DLD1 (cell line): Measurements from ENCODE around the gene ABCA10.
"Not testable (repeated sequence)": the region's sequence is repeated elsewhere in the genome, so short reads cannot be mapped to it uniquely, and the experiment has no call there.

ENCODE experiments used
- in situ Hi-C: cut with HindIII; loops from 2 replicates; pipeline ENCODE4 v1.10.0; 2017; ENCODE audit warnings: low sequenced_read_pairs

Gene ABCA10

DNA sequence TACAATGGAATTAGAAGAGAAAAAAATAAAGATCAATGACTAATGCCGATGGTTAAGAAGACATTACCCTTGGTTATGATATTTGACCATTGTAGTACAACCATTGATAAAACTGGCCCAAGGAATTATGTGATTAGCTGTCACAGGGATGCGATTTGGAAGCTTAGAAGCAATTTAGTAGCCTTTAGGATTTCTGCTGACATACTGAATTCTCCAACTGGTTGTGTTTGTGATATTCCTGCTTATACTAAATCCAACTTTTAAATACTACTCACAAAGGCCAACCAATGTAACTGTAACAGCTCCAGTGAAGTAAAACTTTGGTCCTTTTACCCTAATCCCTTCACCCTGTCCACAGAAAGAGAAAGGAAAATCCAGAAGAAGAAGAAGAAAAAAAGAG lies 55.5 kb downstream of the ABCA10 start:
- in situ Hi-C loops = no loop called here

DNA sequence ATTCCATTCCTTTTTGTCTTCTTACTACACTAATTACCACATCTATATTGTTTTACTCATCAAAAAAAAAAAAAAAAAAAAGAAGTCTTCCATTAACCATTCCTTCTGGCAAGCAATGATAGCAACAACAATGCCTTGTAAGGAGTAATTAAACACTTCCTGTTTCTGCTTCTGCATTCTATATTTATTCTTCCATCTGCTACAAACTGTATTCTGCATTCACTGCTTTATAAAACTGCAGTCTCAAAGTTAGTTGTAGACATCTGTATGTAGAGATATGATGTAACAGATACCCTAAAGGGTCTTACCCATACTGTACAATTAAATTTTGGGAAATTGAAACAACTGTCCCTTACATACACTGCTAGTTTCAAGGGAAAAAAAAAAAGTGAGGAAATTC lies 58.2 kb downstream of the ABCA10 start:
- in situ Hi-C loops = no loop called here

DNA sequence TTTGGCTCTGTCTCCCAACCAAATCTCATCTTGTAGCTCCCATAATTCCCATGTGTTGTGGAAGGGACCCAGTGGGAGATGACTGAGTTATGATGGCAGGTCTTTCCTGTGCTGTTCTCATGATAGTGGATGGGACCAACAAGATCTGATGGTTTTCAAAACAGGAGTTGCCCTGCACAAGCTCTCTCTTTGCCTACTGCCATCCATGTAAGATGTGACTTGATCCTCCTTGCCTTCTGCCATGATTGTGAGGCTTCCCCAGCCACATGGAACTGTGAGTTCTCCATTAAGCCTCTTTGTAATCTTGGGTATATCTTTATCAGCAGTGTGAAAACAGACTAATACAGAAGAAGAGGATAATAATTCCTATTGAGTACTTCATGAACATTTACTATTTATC lies 60.0 kb downstream of the ABCA10 start:
- in situ Hi-C loops = not testable (repeated sequence)

DNA sequence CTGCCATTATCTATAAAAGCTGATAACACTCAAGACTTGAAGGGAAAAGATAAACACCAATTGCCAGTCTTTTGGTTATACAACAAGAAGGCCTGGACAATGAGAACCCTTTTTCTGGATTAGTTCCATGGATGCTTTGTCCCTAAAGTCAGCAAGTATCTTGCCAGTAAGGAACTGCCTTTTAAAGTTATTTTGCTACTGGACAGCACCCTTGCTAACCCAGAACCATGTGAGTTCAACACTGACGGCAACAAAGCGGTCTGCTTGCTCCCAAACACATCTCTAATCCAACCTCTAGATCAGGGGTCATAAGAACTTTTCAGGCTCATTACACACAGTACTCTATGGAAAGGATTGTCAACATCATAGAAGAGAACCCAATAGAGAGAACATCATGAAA lies 61.7 kb downstream of the ABCA10 start:
- in situ Hi-C loops = no loop called here

DNA sequence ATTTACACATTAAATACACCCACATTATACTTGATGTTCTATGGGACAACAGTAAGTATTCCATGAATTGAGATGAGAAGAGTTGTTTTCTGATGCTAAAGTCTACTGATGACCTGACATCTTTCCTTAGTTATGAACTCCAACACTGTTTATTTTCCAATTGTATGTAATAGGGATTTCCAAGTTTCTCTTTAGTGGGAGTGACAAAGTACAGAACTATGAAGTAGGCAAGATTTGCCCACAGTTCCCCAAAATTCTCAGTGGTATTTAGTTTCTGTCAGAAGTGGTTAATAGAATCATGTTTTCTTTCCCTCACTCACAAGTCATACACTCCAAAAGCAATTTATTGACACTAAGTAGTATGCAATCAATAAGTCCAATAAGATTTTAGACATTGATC lies 64.4 kb downstream of the ABCA10 start:
- in situ Hi-C loops = no loop called here

DNA sequence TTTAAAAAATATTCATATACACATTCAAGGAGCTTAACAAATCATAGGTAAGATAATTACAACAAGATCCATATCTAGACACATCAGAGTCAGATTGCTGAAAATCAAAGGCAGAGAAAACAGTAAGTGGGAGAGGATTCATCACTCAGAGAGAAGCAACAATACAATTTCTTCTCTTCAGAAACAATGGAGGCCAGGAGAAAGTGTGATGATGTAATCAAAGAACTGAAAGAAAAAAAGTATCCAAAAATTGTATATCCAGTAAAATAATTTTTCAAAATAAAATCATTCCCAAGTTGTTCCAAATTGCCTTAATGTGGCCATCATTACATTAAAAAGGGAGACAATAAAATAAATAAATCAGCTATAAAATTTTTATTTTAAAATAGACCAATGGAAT lies 69.2 kb downstream of the ABCA10 start:
- in situ Hi-C loops = no loop called here

DNA sequence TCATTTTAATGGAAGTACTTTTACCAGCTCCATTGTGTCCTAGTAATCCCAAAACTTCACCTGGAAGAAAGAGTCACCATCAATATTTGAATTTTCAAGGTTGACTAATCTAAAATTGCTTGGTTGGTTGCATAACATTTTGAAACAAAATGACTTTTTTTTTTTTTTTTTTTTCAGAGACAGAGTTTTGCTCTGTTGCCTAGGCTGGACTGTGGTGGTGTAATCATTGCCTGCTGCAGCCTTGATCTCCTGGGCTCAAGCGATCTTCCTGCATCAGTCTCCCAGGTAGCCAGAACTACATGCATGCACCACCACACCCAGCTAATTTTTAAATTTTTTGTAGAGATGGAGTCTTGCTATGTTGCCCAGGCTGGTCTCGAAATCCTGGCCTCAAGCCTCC lies 74.4 kb downstream of the ABCA10 start:
- in situ Hi-C loops = no loop called here

DNA sequence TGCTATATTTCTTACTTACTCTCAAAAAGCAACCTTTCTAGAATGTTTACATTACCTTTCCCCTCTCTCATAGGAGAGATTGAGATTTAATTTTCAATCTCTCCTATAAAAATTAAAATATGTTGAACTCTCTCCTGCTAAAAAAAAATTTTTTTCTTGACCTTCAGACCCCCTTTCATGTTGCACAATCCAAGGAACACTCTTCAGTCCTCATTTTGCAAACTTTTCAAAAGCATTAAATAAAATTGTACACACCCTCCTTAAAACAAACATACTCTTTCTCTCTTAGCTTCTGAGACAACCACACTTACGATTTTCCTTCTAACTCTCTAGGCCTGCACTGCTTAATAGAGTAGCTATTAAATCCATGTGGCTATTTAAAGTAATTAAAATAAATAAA lies 78.3 kb downstream of the ABCA10 start:
- in situ Hi-C loops = no loop called here

DNA sequence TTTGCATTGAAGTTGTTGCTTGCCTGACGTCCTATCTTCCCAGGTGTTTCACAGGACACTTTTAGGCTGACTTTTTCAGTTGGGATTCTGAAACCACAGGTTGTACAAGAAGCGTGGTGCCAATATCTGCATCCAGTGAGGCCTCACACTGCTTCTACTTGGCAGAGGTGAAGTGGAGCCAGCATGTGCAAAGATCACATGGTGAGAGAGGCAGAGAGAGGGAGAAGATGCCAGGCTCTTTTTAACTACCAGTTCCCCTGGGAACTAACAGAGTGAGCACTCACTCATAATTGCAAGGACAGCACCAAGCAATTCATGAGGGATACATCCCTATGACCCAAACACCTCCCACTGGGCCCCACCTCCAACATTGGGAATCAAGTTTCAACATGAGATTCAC lies 81.2 kb downstream of the ABCA10 start:
- in situ Hi-C loops = no loop called here

DNA sequence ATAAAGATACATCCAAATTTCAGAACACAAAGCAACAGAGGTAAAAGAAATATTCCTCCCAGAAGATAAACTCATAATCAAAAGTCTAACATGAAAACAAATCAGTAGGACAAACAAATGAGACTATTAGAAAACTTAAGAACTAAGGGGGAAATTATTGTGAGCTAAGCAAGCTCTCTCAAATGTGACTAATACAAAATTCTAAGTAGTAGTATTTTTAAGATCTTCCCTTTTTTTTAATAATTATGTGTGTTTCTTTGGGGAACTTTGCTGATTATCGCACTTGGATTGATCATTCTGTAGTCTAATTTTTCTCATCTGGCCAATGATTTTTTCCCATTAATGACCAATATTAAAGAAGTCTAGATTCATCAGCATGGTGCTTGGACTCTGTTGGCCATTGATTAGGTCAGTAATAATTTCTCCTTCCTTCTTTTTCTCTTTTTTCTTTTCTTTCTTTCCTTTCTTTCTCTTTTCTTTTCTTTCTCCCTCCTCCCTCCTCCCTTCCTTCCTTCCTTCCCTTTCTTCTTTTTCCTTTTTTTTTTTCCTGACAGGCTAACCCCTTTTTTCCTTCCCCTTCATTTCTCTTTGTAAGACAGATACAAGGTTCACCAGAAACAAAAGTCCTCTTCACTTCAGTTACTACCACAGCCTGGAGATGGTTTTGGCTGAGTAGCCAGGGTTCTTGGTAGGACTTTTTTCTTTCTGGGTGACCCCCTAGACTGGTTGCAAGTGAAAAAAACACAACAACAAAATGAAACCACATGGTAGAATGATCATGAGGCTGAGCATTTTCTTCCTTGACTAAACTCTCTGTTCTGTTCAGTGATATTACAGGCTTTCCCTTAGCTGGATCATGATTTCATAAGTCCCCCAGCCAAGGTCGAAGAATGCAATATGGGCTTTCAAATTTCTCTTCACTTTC lies 84.0 kb downstream of the ABCA10 start:
- in situ Hi-C loops = no loop called here

DNA sequence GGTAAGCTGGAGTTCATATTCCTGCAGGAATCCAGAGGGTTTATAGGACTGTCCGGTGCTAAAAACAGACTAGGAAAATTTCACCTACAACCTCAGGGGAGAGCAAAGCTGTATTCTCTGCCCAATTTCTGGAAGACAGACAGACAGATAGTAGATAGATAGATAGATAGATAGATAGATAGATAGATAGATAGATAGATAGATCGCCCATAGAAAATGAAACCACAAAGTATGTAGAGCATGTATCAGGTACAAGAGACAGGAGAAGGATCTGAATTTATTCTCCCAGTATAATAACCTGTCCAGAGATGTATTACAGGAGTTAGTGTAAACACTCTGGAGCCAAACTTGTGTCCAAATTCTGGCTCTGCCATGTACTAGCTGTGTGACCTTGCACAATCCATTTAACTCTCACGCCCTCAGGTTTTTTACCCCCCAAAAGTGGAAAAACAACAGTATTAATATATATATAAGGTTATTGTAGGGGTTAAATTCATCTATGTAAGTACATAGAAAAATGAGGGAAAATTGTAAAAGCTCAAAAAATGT lies 84.9 kb downstream of the ABCA10 start:
- in situ Hi-C loops = no loop called here

DNA sequence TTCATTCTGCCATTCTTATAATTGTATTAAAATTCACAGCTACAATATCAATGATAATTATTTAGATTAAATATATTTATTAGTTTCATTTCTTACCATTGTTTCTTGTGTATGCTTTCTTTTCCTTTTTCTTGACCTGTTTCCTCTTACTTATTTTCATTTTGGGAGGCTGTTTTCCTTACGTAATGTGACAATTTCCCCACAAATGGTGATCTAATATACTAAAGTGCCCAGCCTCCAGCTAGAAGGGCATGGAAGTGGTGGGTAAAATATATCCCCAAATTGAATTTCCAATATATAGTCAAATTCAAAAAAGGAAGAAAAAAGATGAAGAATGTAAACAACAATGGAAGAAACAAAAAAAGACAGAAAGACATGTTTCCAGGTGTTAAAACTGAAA lies 85.5 kb downstream of the ABCA10 start:
- in situ Hi-C loops = no loop called here

DNA sequence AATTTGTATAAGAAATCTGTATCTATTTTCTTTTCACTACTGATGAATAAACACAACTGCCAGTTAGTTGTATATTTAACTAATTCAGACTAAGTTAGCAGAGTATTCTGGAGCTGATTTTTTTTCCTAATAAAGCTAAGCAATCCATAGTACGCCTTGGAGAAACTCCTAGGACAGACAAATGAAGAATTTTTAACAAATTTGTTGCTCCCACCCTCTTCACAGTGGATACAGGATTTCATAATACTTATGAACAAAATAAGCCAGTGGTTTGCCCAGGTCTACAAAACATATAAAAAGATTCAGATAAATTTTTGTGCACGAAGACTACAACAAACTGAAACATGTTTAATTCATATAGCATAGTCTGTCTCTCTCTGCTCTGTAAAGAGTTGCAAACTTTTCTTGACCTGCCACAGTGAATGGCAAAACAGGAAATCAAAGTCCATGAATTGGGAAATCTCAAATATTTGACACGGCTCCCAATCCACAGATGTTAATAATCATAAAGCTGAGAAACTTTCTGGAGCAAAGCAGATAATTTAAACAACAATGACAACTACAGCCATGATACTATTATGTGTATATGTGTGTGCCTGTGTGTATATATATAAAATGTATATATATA lies 86.3 kb downstream of the ABCA10 start:
- in situ Hi-C loops = no loop called here

DNA sequence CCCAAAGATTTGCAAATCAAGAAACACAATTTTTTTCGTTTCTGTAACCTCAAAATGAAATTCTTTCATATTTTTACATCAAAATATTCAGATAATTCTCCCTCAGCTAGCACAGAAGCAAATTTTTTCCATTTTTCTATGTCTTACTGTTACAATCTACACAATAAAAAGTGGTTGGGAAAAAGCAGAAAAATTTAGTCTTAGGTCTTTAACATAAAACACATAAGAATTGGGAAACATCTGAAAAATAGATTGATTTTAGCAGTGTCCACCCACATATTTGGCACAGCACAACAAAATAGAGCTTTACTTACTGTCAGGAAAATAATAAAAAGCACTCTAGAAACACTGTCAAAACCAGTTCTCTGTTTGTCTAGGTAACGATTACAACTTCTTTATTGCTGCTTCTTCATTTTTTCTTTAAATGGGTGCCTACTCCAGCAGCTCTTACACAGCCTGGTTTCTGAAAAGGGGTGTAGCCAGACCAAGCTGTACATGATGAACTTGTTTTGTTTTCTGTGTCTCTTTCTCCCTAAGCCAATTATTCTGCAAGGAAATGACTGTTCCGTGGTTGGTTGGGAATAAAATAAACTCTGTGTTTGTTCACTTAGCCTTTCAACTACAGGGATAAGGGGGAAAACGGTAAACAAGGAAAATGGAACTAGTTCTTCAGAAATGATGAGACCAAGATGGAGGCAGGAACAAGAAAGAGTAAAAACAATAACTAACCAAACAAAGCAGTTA lies 87.0 kb downstream of the ABCA10 start, which contains the start of gene ABCA6:
Gene ABCA6 (minus strand): TSS at position 465 of the 744 bp plus-strand sequence. CDS start 1,192 bp downstream, outside the sequence.
- in situ Hi-C loops = no loop called here

DNA sequence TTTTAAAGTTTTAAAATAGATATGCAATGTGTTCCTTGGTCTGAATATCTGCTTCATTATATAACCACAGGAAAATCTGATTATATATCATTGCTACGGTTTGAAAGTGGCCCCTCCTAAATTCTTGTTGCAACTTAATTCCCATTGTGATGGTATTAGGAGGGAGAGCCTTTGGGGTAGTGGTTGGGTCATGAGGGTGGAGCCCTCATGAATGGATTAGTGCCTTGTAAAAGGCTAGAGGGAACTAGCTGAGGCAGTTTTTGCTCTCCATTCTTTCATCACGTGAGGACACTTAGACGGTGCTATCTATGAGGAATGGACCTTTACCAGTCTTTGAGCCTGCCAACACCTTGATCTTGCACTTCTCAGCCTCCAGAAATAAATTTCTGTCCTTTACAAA lies 94.5 kb downstream of the ABCA10 start:
- in situ Hi-C loops = no loop called here

DNA sequence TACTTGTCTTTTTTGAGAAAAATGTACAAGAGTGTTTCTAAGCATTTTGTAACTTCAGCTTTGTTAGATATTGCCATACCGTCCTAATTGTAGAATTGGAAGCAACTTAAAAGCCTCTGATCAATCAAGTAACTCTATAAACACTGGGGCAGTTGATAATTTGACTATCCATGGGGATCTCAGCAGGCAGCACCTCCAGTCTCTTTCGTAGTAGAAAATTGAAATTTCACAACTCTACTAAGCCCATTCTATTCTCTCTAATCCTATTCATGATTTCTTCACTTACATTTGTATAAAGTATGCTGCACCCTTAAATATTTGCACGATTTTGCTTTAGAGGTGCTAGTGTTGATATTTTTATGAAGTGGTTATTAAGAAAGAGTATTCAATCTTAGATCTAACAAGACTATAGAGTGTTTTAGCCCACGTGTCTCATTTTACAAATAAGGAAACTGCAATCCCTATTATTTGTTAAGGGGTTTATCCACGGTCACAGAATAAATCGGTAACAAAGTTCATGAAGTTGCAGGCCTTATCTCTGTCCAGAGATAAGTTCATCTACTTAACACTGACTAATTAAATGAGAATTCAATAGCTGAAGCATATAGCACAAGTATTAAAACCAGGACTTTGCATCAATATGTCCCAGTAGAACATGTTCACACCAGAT lies 97.9 kb downstream of the ABCA10 start:
- in situ Hi-C loops = no loop called here

DNA sequence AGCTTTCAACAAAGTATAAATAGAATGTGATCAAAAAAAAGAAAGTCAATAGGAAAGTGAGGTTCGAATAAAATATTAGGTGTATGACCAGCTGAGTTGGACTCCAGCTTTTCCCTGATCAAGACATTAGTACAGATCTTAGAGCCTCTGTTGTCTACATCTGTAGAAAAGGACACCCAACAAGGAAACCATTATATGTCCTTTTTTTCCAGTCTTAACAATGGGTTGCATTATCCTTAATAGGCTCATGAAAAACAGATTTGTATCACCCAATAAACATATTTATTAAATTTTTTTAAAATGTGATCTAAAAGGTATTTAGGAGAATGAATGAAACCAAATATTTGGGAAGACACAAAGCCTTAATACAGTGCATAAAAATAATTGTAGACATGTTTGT lies 105.0 kb downstream of the ABCA10 start:
- in situ Hi-C loops = no loop called here

DNA sequence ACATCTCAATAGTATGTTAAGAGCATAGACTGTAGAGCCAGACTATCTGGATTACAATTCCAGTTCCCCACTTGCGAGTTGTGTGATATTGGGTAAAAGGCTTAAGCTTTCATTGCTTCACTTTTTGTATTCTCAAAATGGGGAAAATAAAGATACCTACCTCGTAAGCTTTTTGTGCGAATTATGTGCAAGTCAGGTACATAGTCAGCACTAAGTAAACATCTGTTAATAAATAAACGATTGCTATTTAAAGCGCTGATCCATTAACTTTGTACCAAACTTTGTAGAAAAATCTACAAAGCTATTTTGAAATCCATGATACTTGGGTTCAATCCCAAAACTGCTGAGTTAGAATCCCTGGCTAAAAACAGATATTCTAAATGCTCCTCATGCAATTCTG lies 106.6 kb downstream of the ABCA10 start:
- in situ Hi-C loops = no loop called here

DNA sequence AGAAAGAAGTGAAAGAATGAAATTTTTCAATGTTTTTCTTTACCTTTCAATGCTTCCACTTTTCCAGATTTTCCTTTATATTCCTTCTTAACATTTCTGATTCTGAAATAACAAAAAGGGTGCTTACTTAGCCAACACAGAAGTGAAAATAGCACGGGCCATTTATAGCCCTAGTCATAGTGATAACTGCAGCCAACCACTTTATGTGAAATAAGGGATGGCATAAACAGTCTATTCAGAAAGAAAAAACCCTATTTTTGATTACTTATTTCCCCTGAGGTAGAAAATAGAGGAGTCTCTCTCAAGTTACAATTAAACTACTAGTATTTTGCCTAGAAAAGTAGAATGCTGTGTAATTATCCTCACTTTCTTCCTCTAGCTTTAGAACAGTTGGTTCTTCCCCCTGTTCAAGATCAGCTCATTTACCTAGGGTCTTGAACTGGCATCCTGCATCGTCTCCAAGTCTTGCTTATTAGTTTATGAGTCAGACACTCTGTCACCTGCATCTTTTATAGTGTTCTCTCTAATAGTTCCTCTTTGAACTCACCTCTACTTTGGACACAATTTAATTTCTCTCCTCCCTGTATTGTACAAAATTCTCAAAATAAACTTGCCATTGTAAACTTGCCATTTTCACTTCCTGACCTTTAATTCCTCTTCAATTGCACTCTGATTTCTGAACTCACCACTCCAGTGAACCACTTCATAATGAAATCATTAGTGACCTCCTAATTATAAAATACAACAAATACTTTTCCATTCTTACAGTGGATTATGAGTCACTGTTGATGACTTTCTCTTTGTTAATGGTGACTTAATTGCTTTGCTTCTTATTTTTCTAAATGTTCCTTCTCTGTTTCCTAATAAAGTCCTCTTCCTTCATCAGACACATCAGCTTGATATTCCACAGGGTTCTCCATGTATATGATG lies 110.5 kb downstream of the ABCA10 start:
- in situ Hi-C loops = no loop called here

DNA sequence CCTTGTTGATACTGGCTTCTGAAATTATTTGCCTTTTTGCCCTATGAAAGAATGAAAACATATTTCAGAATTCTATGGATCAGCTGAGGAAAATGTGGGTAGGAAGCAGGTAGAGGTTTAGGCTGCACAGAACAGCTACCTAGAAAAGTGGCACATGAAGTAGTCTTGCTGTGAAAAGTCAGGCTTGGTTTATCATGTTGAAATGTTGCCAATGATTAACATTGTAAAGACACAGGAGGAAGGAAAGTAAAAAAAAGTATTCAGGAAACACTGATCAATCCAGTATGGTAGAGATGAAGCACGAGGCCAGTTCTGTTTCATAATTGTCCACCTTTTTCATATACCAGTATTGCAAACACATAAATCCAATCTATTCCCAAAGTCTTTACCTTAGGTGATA lies 116.8 kb downstream of the ABCA10 start:
- in situ Hi-C loops = no loop called here
